K562 (cell line): ENCODE measurements around the gene TMEM202. TPM values are rescaled to one million over a fixed set of nuclear protein-coding genes. Genes with fewer than 3 reads are reported as not detected.

Source experiments
- ATAC-seq: fragments of 200-7000 bp; cut with Tn5 transposase; 3 replicates; pipeline ENCODE4 v1.9.1; 2020; ENCODE audit warnings: moderate library complexity
- BruUV-seq: library from RNA; stranded (reverse); fragments of 400-500 nt; replicated peaks from 2 replicates; lab custom pipeline; 2021; lab: Mats Ljungman, UMichigan
- CTCF ChIA-PET: fragments of 300-600 bp; formaldehyde crosslinking; extraction: SDS; loops from one replicate; lab custom pipeline; 2021; ENCODE audit warnings: low intra/inter-chr PET ratio; lab: Yijun Ruan, JAX
- POLR2A ChIA-PET: fragments of 300-600, 350-650 bp; sonication (Branson Sonifier 250); formaldehyde crosslinking; extraction: SDS; loops from one replicate; lab custom pipeline; 2021; ENCODE audit warnings: antibody characterized with exemption, inconsistent platforms; lab: Yijun Ruan, JAX
- DNase-seq, 4 experiments: peaks; one replicate each; pipeline versions ENCODE4 v3.0.0 to v3.0.0-alpha.2; 2011 to 2018; ENCODE audit warnings: low spot score in 3 of 4, mixed read lengths in 3 of 4; ENCODE audit errors: extremely low read depth in 1 of 4
- FAIRE-seq: peaks from 2 replicates; lab custom pipeline; 2011; peaks lifted over from hg19 to GRCh38; lab: Jason Lieb, UNC
- H2AFZ ChIP-seq: 2 replicates; pipeline ENCODE4 v1.6.0; 2011; ENCODE audit warnings: low read depth, low read length, control low read depth, inconsistent platforms
- H3K27ac ChIP-seq: fragments of 200-600 bp; 3 replicates; pipeline ENCODE4 v1.8.0; 2011; ENCODE audit warnings: low read depth, mild to moderate bottlenecking, control low read depth, inconsistent platforms, low read length, moderate library complexity, mixed read lengths; ENCODE audit errors: extremely low read depth
- H3K27me3 ChIP-seq, 2 experiments: fragments of 300-600 bp in 1 of 2; 2 replicates in 1 of 2; 3 replicates in 1 of 2; pipeline versions ENCODE4 v1.6.0 to v1.8.0; 2011; ENCODE audit warnings: inconsistent platforms in 2 of 2, low read length in 2 of 2, mild to moderate bottlenecking in 1 of 2, mixed read lengths in 1 of 2, moderate library complexity in 1 of 2; ENCODE audit not compliant: control insufficient read depth in 2 of 2, insufficient read depth in 2 of 2
- H3K36me3 ChIP-seq: fragments of 300-600 bp; 3 replicates; pipeline ENCODE4 v1.8.0; 2011; ENCODE audit warnings: mild to moderate bottlenecking, low read length, inconsistent platforms; ENCODE audit not compliant: control insufficient read depth, insufficient read depth
- H3K4me1 ChIP-seq, 2 experiments: fragments of 200-600 bp in 1 of 2; replicated peaks in 1 of 2; 2 replicates in 1 of 2; 3 replicates in 1 of 2; pipeline versions ENCODE4 v1.5.1 to v1.8.0; 2011; ENCODE audit warnings: inconsistent platforms in 2 of 2, low read length in 2 of 2, mild to moderate bottlenecking in 1 of 2, mixed read lengths in 1 of 2, moderate library complexity in 1 of 2; ENCODE audit not compliant: control insufficient read depth in 2 of 2, insufficient read depth in 2 of 2
- H3K4me2 ChIP-seq: 2 replicates; pipeline ENCODE4 v1.6.1; 2011; ENCODE audit warnings: low read length, control low read depth, inconsistent platforms, mixed read lengths; ENCODE audit not compliant: insufficient read depth
- H3K4me3 ChIP-seq: fragments of 200-600 bp; sonication (generic), shearing (Covaris generic); 2 replicates; pipeline ENCODE4 v1.5.1; 2016; ENCODE audit warnings: control low read depth, inconsistent platforms
- H3K79me2 ChIP-seq: fragments of 200-600 bp; 3 replicates; pipeline ENCODE4 v1.8.0; 2011; ENCODE audit warnings: low read length, inconsistent platforms; ENCODE audit not compliant: control insufficient read depth, insufficient read depth
- H3K9ac ChIP-seq, 2 experiments: 2 replicates each; pipeline versions ENCODE4 v1.6.0 to v1.6.1; 2011; ENCODE audit warnings: low read depth in 2 of 2, low read length in 2 of 2, control low read depth in 1 of 2, inconsistent platforms in 1 of 2, mild to moderate bottlenecking in 1 of 2, mixed read lengths in 1 of 2; ENCODE audit not compliant: insufficient read depth in 1 of 2
- H3K9me1 ChIP-seq: one replicate; pipeline ENCODE4 v1.6.0; 2011; ENCODE audit warnings: inconsistent platforms, mild to moderate bottlenecking, low read length, moderate library complexity; ENCODE audit not compliant: control insufficient read depth, insufficient read depth
- H3K9me3 ChIP-seq: replicated peaks from 2 replicates; pipeline ENCODE4 v1.5.1; 2011; ENCODE audit warnings: low read depth, low read length, inconsistent platforms; ENCODE audit not compliant: control insufficient read depth, insufficient read depth
- H4K20me1 ChIP-seq: replicated peaks from 2 replicates; pipeline ENCODE4 v1.6.1; 2011; ENCODE audit warnings: low read length, inconsistent platforms, mixed read lengths; ENCODE audit not compliant: control insufficient read depth, insufficient read depth
- CHCHD3 ChIP-seq: fragments of 250-450 bp; sonication (Bioruptor Pico); IDR thresholded peaks from 2 replicates; pipeline ENCODE4 v2.1.2; 2022; ENCODE audit warnings: mild to moderate bottlenecking
- ETS2 ChIP-seq: IDR thresholded peaks from 2 replicates; pipeline ENCODE4 v1.6.1; 2016; ENCODE audit warnings: borderline replicate concordance, missing genetic modification characterization, mild to moderate bottlenecking, moderate library complexity, missing compliant biosample characterization; ENCODE audit not compliant: poor library complexity, severe bottlenecking
- HIVEP1 ChIP-seq: fragments of 250-450 bp; sonication (Bioruptor Pico); IDR thresholded peaks from 2 replicates; pipeline ENCODE4 v1.4.0; 2020; ENCODE audit warnings: mild to moderate bottlenecking
- LEF1 ChIP-seq: fragments of 450-650 bp; IDR thresholded peaks from 2 replicates; pipeline ENCODE4 v1.6.1; 2016; ENCODE audit warnings: mild to moderate bottlenecking
- PHF20 ChIP-seq: fragments of 450-650 bp; IDR thresholded peaks from 2 replicates; pipeline ENCODE4 v1.6.1; 2018; ENCODE audit not compliant: partially characterized antibody
- TRIM25 ChIP-seq: fragments of 450-650 bp; IDR thresholded peaks from 2 replicates; pipeline ENCODE4 v1.7.0; 2016; ENCODE audit warnings: borderline replicate concordance
- XRCC4 ChIP-seq: IDR thresholded peaks from one replicate; pipeline ENCODE4 v1.6.1; 2011; ENCODE audit not compliant: insufficient read depth, insufficient read length; ENCODE audit errors: extremely low read depth
- XRCC5 ChIP-seq: fragments of 200-400 bp; formaldehyde crosslinking; IDR thresholded peaks from 2 replicates; pipeline ENCODE4 v1.6.1; 2017; ENCODE audit warnings: low read depth, mild to moderate bottlenecking, low read length
- ZNF280B ChIP-seq: fragments of 250-450 bp; sonication (Bioruptor Pico); IDR thresholded peaks from 2 replicates; pipeline ENCODE4 v1.5.1; 2021; ENCODE audit warnings: mild to moderate bottlenecking
- WGBS: fragments of 100-300 bp; shearing (Covaris generic); methylation state at CpG from one replicate; pipeline ENCODE4 v1.1.6; 2016; ENCODE audit warnings: low coverage, mixed read lengths; ENCODE audit not compliant: insufficient coverage; ENCODE audit errors: missing lambda C conversion rate; 5-methylcytosine and 5-hydroxymethylcytosine counted together
- in situ Hi-C: fragments of 300-500 bp; cut with MboI; formaldehyde crosslinking; loops from 4 replicates; pipeline ENCODE4 v1.15.0; 2018; ENCODE audit warnings: inconsistent platforms, mixed read lengths
- intact Hi-C: fragments of 100-400 bp; cut with micrococcal nuclease; formaldehyde crosslinking; loops from 2 replicates; pipeline ENCODE4 v1.14.2; 2022
- polyA plus RNA-seq, 8 experiments: library from polyadenylated mRNA; depleted of rRNA in 4 of 8; stranded (reverse) in 5 of 8; unstranded in 3 of 8; fragments of >200 nt; fragmentation: Nextera tagmentation in 2 of 8; fragmentation: Illumina TruSeq in 1 of 8; extraction: Ambion mirVana in 2 of 8; extraction: Trizol in 1 of 8; gene quantifications; 2 replicates each; pipeline versions ENCODE4 v1.2.1 to v1.2.3, GENCODE V29; 2011 to 2014; ENCODE audit warnings: inconsistent platforms in 1 of 8, missing spikeins in 1 of 8
- total RNA-seq, 7 experiments: library from RNA; depleted of rRNA in 6 of 7; stranded (reverse); fragments of >200 nt in 6 of 7; fragmentation: Illumina TruSeq in 2 of 7; extraction: Trizol in 2 of 7; gene quantifications; 2 replicates each; pipeline versions ENCODE4 v1.2.1 to v1.2.3, GENCODE V29; 2011 to 2021; ENCODE audit warnings: low replicate concordance in 1 of 7
- TF ChIP-seq, protein P1 (sequence below): sonication (generic); formaldehyde crosslinking; IDR thresholded peaks from 2 replicates; pipeline ENCODE4 v1.8.0; 2022; ENCODE audit warnings: missing genetic modification reagents, mild to moderate bottlenecking, borderline replicate concordance
- TF ChIP-seq, protein P2 (sequence below), 2 experiments: fragments of 450-650 bp in 1 of 2; sonication (generic) in 1 of 2; formaldehyde crosslinking; conservative IDR thresholded peaks; 2 replicates each; pipeline versions ENCODE4 v1.4.0 to v1.8.1; 2020 to 2022; ENCODE audit warnings: mild to moderate bottlenecking in 1 of 2, missing genetic modification reagents in 1 of 2
- TF ChIP-seq, protein P3 (sequence below): fragments of 250-450 bp; sonication (Bioruptor Pico); IDR thresholded peaks from 2 replicates; pipeline ENCODE4 v1.5.0; 2020; ENCODE audit warnings: mild to moderate bottlenecking

The TMEM202 gene
- total and polyA plus RNA-seq, 9 of the 15 experiments (the other 6 are each of a cell fraction or from before 2014, with no cell fraction given): not detected

- TF ChIP-seq, protein P1, sequence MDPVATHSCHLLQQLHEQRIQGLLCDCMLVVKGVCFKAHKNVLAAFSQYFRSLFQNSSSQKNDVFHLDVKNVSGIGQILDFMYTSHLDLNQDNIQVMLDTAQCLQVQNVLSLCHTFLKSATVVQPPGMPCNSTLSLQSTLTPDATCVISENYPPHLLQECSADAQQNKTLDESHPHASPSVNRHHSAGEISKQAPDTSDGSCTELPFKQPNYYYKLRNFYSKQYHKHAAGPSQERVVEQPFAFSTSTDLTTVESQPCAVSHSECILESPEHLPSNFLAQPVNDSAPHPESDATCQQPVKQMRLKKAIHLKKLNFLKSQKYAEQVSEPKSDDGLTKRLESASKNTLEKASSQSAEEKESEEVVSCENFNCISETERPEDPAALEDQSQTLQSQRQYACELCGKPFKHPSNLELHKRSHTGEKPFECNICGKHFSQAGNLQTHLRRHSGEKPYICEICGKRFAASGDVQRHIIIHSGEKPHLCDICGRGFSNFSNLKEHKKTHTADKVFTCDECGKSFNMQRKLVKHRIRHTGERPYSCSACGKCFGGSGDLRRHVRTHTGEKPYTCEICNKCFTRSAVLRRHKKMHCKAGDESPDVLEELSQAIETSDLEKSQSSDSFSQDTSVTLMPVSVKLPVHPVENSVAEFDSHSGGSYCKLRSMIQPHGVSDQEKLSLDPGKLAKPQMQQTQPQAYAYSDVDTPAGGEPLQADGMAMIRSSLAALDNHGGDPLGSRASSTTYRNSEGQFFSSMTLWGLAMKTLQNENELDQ (CRISPR knock-in tag): no peak
- TF ChIP-seq, protein P2, sequence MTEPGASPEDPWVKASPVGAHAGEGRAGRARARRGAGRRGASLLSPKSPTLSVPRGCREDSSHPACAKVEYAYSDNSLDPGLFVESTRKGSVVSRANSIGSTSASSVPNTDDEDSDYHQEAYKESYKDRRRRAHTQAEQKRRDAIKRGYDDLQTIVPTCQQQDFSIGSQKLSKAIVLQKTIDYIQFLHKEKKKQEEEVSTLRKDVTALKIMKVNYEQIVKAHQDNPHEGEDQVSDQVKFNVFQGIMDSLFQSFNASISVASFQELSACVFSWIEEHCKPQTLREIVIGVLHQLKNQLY (CRISPR knock-in tag; conservative IDR thresholded peaks at IDR 0.05): no peak
- no peak for TF ChIP-seq XRCC4
Observed at GRCh38 chr15:72379856-72380430, 18.2 kb upstream of the TMEM202 start (continued).

DNA sequence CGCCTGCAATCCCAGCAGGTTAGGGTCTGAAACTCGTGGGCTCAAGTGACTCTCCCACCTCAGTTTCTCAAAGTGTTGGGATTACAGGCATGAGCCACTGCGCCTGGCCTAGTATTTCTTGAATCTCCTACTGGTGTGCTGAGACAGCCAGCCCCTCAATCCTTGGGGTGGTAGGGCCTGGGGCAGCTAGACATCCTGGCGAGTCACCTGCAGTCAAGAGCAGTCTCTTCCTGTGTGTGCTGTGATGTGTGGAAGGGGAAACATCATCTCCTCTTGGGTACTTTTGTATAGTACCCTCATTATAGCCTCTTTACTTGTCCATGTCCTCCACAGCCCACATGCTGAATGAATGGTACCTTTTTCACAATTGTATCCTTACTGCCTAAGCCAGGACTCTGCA lies 17.4 kb upstream of the TMEM202 start:
- ATAC-seq: no peak
- Histone ChIP-seq H3K9me1 (no peaks in the 10 kb centered on the region), H2AFZ (0 out of 2 replicates have a peak overlapping the region, but pooled peaks have one; percentile 21), H3K79me2 (no peaks in the 10 kb centered on the region; the same call in 2 of the 3 replicates), H3K9me3 (no peaks in the 10 kb centered on the region), H3K4me3 (no peak overlapping the region), H3K4me1 (peaks cover 2 to 5% of the 10 kb centered on the region in 2 experiments; a peak in 2 of 5 replicates), H3K9ac (no peak overlapping the region), H3K36me3 (no peaks in the 10 kb centered on the region), H3K27me3 (peaks cover 10 to 25% of the 10 kb centered on the region in 2 experiments), H4K20me1 (no peaks in the 10 kb centered on the region), H3K4me2 (no peak overlapping the region), H3K27ac (no peak overlapping the region)
- no TSS peak for BruUV-seq
- ChIA-PET POLR2A (no interaction called here), CTCF (no interaction called here)
- intact Hi-C loops (no loop called here), in situ Hi-C loops (no loop called here)
- no peak for FAIRE-seq
- no peak for DNase-seq
- WGBS: 1% methylated on average over 4 of the region's 4 CpGs
- TF ChIP-seq ZNF280B (CRISPR knock-in tag): no peak
- no peak for TF ChIP-seq ETS2
- TF ChIP-seq XRCC5: no peak
- no peak for TF ChIP-seq LEF1
- no peak for TF ChIP-seq TRIM25
- no peak for TF ChIP-seq HIVEP1 (CRISPR knock-in tag)
- TF ChIP-seq CHCHD3 (CRISPR knock-in tag): no peak
- TF ChIP-seq, protein P3, sequence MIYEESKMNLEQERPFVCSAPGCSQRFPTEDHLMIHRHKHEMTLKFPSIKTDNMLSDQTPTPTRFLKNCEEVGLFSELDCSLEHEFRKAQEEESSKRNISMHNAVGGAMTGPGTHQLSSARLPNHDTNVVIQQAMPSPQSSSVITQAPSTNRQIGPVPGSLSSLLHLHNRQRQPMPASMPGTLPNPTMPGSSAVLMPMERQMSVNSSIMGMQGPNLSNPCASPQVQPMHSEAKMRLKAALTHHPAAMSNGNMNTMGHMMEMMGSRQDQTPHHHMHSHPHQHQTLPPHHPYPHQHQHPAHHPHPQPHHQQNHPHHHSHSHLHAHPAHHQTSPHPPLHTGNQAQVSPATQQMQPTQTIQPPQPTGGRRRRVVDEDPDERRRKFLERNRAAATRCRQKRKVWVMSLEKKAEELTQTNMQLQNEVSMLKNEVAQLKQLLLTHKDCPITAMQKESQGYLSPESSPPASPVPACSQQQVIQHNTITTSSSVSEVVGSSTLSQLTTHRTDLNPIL (CRISPR knock-in tag): no peak
- TF ChIP-seq PHF20: no peak
